Vagina (tissue), 2 donors: ENCODE results near the gene JMJD6.

Experiments used
- POLR2AphosphoS5 ChIP-seq, 2 donors: sonication (generic); formaldehyde crosslinking; IDR thresholded peaks; one replicate each; pipeline ENCODE4 v1.9.0; 2017; ENCODE audit warnings: antibody characterized with exemption in 2 of 2, mild to moderate bottlenecking in 2 of 2, low read depth in 1 of 2; ENCODE audit not compliant: insufficient read depth in 1 of 2
- TF ChIP-seq, protein P1 (sequence below), 3 experiments: fragments of 450-650 bp in 2 of 3; fragments of 200-600 bp in 1 of 3; sonication (generic) in 1 of 3; IDR thresholded peaks; one replicate each; pipeline ENCODE4 v1.5.1; 2017 to 2019; ENCODE audit warnings: antibody characterized with exemption in 3 of 3, mild to moderate bottlenecking in 2 of 3, moderate library complexity in 2 of 3

DNA sequence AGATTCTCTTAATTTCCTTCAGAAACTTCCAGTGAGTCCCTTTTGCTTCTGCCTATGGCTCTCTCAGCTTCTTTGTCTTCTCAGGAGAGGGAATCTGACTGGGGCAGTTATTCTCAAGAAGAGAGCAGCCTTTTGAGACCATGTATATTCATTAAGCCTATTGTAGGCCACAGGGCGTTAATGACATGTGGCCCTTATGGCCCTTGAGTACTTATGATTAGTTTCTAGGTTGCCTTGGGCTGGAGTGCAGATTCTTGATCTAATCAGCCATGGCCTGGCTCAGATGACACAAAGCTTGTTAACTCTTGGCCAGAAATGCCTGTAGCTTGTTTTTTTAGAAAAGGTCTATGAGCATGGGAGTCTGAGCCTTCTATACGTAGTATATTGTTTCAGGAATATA, 28.9 kb upstream of the JMJD6 start:
- TF ChIP-seq, protein P1, sequence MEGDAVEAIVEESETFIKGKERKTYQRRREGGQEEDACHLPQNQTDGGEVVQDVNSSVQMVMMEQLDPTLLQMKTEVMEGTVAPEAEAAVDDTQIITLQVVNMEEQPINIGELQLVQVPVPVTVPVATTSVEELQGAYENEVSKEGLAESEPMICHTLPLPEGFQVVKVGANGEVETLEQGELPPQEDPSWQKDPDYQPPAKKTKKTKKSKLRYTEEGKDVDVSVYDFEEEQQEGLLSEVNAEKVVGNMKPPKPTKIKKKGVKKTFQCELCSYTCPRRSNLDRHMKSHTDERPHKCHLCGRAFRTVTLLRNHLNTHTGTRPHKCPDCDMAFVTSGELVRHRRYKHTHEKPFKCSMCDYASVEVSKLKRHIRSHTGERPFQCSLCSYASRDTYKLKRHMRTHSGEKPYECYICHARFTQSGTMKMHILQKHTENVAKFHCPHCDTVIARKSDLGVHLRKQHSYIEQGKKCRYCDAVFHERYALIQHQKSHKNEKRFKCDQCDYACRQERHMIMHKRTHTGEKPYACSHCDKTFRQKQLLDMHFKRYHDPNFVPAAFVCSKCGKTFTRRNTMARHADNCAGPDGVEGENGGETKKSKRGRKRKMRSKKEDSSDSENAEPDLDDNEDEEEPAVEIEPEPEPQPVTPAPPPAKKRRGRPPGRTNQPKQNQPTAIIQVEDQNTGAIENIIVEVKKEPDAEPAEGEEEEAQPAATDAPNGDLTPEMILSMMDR (IDR thresholded peaks at IDR 0.05) = no peak
- TF ChIP-seq POLR2AphosphoS5 (IDR thresholded peaks at IDR 0.05; ENCODE audit: insufficient read depth in 1 of 2, low read depth in 1 of 2) = no peak
